Liver (tissue), 3 donors: Measurements from ENCODE around the gene CCDC54.

Experiments
- EGR1 ChIP-seq, 2 donors: IDR thresholded peaks; 2 replicates each; pipeline ENCODE4 v1.6.1; 2016 to 2018; ENCODE audit warnings: antibody characterized with exemption in 2 of 2, low read depth in 2 of 2
- FOXA1 ChIP-seq: IDR thresholded peaks from 2 replicates; pipeline ENCODE4 v1.6.1; 2016; ENCODE audit warnings: antibody characterized with exemption
- GABPA ChIP-seq, 2 donors: IDR thresholded peaks in 1 of 2; conservative IDR thresholded peaks in 1 of 2; 2 replicates each; pipeline ENCODE4 v1.6.1; 2016; ENCODE audit warnings: antibody characterized with exemption in 2 of 2, mild to moderate bottlenecking in 1 of 2, moderate library complexity in 1 of 2
- JUND ChIP-seq, 2 donors: IDR thresholded peaks; 2 replicates each; pipeline ENCODE4 v1.6.1; 2016; ENCODE audit warnings: antibody characterized with exemption in 2 of 2
- MAX ChIP-seq: IDR thresholded peaks from 2 replicates; pipeline ENCODE4 v1.6.1; 2016; ENCODE audit warnings: antibody characterized with exemption
- RAD21 ChIP-seq, 2 donors: IDR thresholded peaks; 2 replicates each; pipeline ENCODE4 v1.6.1; 2016; ENCODE audit warnings: antibody characterized with exemption in 2 of 2, mild to moderate bottlenecking in 2 of 2
- REST ChIP-seq: IDR thresholded peaks from 2 replicates; pipeline ENCODE4 v1.6.1; 2016; ENCODE audit warnings: antibody characterized with exemption, mild to moderate bottlenecking
- RXRA ChIP-seq, 2 donors: IDR thresholded peaks; 2 replicates each; pipeline ENCODE4 v1.6.1; 2017 to 2018; ENCODE audit warnings: antibody characterized with exemption in 2 of 2, mild to moderate bottlenecking in 1 of 2
- TAF1 ChIP-seq: conservative IDR thresholded peaks from 2 replicates; pipeline ENCODE4 v1.6.1; 2016; ENCODE audit warnings: antibody characterized with exemption, mild to moderate bottlenecking
- YY1 ChIP-seq: IDR thresholded peaks from 2 replicates; pipeline ENCODE4 v1.6.1; 2016; ENCODE audit warnings: antibody characterized with exemption, mild to moderate bottlenecking
- TF ChIP-seq, protein P1 (sequence below): fragments of 150-350 bp; IDR thresholded peaks from 2 replicates; pipeline ENCODE4 v1.5.1; 2017; ENCODE audit warnings: improper control_type of control experiment, low read depth, low read length; ENCODE audit not compliant: missing input control
- TF ChIP-seq, protein P2 (sequence below): IDR thresholded peaks from 2 replicates; pipeline ENCODE4 v1.6.1; 2016; ENCODE audit warnings: antibody characterized with exemption
- TF ChIP-seq, protein P3 (sequence below): IDR thresholded peaks from 2 replicates; pipeline ENCODE4 v1.6.1; 2016; ENCODE audit warnings: antibody characterized with exemption
- donor health status: healthy.
- donor health status: healthy.

DNA sequence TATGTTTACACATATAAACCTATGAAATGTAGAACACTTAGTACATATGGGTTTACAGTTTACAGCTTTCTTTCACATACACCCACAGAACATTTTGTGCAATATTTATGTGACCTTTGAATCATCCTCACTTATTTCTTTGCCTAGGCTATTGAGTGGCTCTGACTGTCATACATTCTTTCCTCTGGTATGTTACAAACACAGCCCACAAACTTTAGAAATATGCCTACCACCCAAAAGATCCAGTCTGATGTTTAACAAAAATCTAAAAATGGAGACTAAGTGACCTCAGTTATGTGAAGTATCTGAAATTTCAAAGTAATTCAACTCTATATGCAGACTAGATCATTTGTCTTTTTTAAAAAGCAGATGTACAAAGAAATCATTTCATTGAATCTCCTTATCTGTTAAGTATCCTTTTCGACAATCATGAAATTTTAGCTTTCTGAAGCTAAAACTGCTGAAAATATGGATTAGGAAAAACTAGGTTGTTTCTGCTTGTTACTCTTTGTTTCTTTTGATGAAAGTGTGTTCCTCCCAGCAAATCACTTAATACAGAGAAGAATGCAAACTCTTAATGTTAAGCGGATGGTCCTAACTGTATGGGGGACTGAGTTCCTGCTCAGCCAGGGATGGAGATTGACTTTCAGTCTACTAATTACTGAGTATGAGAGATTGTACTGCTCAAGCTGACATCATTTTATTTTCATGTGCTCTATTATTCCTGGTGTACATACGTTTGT, 27.7 kb downstream of the CCDC54 start:
- TF ChIP-seq FOXA1 = no peak
- TF ChIP-seq, protein P1, sequence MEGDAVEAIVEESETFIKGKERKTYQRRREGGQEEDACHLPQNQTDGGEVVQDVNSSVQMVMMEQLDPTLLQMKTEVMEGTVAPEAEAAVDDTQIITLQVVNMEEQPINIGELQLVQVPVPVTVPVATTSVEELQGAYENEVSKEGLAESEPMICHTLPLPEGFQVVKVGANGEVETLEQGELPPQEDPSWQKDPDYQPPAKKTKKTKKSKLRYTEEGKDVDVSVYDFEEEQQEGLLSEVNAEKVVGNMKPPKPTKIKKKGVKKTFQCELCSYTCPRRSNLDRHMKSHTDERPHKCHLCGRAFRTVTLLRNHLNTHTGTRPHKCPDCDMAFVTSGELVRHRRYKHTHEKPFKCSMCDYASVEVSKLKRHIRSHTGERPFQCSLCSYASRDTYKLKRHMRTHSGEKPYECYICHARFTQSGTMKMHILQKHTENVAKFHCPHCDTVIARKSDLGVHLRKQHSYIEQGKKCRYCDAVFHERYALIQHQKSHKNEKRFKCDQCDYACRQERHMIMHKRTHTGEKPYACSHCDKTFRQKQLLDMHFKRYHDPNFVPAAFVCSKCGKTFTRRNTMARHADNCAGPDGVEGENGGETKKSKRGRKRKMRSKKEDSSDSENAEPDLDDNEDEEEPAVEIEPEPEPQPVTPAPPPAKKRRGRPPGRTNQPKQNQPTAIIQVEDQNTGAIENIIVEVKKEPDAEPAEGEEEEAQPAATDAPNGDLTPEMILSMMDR = no peak
- TF ChIP-seq RXRA (IDR thresholded peaks at IDR 0.05) = no peak
- TF ChIP-seq MAX = no peak
- no peak for TF ChIP-seq TAF1
- no peak for TF ChIP-seq REST
- no peak for TF ChIP-seq JUND (IDR thresholded peaks at IDR 0.05)
- TF ChIP-seq RAD21 (IDR thresholded peaks at IDR 0.05) = no peak
- no peak for TF ChIP-seq EGR1 (IDR thresholded peaks at IDR 0.05; ENCODE audit: low read depth in 2 of 2)
- no peak for TF ChIP-seq GABPA (IDR thresholded peaks at IDR 0.05 in 1 of 2, conservative IDR thresholded peaks at IDR 0.05 in 1 of 2)
- no peak for TF ChIP-seq YY1
- TF ChIP-seq, protein P2, sequence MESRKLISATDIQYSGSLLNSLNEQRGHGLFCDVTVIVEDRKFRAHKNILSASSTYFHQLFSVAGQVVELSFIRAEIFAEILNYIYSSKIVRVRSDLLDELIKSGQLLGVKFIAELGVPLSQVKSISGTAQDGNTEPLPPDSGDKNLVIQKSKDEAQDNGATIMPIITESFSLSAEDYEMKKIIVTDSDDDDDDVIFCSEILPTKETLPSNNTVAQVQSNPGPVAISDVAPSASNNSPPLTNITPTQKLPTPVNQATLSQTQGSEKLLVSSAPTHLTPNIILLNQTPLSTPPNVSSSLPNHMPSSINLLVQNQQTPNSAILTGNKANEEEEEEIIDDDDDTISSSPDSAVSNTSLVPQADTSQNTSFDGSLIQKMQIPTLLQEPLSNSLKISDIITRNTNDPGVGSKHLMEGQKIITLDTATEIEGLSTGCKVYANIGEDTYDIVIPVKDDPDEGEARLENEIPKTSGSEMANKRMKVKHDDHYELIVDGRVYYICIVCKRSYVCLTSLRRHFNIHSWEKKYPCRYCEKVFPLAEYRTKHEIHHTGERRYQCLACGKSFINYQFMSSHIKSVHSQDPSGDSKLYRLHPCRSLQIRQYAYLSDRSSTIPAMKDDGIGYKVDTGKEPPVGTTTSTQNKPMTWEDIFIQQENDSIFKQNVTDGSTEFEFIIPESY = no peak
- TF ChIP-seq, protein P3, sequence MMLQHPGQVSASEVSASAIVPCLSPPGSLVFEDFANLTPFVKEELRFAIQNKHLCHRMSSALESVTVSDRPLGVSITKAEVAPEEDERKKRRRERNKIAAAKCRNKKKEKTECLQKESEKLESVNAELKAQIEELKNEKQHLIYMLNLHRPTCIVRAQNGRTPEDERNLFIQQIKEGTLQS = no peak
